ENCODE results near the gene CARD10.

DNA sequence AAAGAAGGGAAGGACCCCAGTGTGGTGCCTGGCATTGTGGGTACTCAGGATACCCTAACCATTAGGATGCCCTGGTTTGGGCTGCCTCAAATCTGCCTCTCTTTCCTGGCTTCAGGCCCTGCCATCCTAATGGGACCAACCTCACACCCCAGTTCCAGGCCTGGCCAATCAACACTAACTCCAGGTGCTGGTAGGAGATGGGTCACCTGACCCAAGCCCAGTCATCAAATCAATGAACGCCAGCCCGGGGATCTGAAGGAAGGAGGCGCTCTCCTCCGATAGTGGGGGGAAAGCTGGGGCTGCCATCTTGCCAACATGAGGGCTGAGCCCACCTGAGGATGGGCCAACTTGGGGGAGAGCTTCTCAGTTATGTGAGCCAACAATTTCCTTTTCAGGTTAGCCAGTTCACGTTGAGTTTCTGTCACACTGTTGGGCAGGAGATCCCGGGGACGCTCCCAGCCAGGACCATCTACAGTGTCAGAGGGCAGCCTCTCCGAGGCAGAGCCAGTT, 45.7 kb downstream of the CARD10 start:
- no peak for TF ChIP-seq TAF1 (IDR thresholded peaks at IDR 0.05; ENCODE audit: low read depth)
- no peak for TF ChIP-seq CREB1 (IDR thresholded peaks at IDR 0.05; ENCODE audit: low read depth)
- no peak for TF ChIP-seq TEAD4 (IDR thresholded peaks at IDR 0.05)
- no peak for TF ChIP-seq EP300 (IDR thresholded peaks at IDR 0.05; ENCODE audit: borderline replicate concordance)
- TF ChIP-seq, protein P1, sequence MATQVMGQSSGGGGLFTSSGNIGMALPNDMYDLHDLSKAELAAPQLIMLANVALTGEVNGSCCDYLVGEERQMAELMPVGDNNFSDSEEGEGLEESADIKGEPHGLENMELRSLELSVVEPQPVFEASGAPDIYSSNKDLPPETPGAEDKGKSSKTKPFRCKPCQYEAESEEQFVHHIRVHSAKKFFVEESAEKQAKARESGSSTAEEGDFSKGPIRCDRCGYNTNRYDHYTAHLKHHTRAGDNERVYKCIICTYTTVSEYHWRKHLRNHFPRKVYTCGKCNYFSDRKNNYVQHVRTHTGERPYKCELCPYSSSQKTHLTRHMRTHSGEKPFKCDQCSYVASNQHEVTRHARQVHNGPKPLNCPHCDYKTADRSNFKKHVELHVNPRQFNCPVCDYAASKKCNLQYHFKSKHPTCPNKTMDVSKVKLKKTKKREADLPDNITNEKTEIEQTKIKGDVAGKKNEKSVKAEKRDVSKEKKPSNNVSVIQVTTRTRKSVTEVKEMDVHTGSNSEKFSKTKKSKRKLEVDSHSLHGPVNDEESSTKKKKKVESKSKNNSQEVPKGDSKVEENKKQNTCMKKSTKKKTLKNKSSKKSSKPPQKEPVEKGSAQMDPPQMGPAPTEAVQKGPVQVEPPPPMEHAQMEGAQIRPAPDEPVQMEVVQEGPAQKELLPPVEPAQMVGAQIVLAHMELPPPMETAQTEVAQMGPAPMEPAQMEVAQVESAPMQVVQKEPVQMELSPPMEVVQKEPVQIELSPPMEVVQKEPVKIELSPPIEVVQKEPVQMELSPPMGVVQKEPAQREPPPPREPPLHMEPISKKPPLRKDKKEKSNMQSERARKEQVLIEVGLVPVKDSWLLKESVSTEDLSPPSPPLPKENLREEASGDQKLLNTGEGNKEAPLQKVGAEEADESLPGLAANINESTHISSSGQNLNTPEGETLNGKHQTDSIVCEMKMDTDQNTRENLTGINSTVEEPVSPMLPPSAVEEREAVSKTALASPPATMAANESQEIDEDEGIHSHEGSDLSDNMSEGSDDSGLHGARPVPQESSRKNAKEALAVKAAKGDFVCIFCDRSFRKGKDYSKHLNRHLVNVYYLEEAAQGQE (IDR thresholded peaks at IDR 0.05; ENCODE audit: low read depth) = no peak
- TF ChIP-seq NFIC (IDR thresholded peaks at IDR 0.05) = no peak
- TF ChIP-seq YY1 (IDR thresholded peaks at IDR 0.05; ENCODE audit: low read depth) = no peak
- TF ChIP-seq RAD21 (IDR thresholded peaks at IDR 0.05; ENCODE audit: low read depth) = no peak
- TF ChIP-seq, protein P2, sequence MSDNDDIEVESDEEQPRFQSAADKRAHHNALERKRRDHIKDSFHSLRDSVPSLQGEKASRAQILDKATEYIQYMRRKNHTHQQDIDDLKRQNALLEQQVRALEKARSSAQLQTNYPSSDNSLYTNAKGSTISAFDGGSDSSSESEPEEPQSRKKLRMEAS (IDR thresholded peaks at IDR 0.05) = no peak
- TF ChIP-seq CEBPB (IDR thresholded peaks at IDR 0.05) = no peak
- TF ChIP-seq TCF12 (IDR thresholded peaks at IDR 0.05; ENCODE audit: low read depth) = no peak
